HG03108 (cell line): ENCODE results near the gene LRRN3.
A peak's percentile ranks its signal among the peaks of the same experiment; 100 is the strongest.

Experiments
- ATAC-seq: cut with Tn5 transposase; IDR thresholded peaks from one replicate; pipeline ENCODE4 v1.9.1; 2021; ENCODE audit warnings: moderate library complexity; ENCODE audit not compliant: unreplicated experiment

The LRRN3 gene

DNA sequence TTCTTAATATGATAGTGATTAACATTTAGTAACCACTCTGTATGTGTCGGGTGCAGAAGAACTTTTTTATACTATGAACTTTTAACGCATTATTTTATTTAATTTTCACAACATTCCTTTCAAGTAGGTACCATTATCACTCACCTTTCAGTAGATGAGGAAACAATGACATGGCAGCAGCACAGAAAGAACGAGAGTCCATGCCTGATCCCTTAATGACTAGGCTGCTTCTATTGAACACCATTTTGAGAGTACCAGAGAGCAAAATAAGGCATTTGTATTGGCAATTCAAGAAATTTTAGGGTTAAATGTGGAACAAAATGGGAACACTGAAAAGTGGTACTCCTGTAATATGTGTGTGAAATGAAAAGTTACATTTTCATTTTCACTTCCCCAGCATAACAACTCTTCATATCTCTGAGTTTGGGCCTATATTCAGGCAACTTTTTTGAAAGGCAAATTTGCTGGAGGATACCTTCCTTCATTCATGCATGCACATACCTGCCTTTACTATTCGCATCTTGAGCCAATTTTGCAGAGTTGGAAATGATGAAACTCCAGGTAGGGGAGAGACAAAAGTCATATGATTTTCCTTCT is 12.8 kb downstream of the LRRN3 start:
- peak; percentile 53 for ATAC-seq

DNA sequence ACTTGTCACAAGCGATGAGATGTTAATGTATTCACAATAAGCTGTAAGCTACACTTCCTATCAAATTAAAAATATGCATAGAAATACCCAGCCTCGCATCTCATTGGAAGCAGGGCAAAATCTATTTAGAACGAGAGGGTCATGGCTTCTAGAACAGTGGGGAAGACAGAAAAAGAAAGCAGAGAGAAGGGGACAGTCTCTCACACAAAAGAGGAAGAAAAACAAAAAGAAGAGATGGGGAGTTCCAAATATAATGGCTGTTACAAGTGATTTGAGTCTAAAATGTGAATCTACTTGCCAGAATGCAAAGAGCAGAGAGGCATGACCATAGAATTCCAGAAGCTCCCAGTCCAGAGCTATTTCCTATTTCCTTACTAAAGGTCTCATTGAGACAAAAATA is 13.8 kb downstream of the LRRN3 start:
- ATAC-seq: no peak

DNA sequence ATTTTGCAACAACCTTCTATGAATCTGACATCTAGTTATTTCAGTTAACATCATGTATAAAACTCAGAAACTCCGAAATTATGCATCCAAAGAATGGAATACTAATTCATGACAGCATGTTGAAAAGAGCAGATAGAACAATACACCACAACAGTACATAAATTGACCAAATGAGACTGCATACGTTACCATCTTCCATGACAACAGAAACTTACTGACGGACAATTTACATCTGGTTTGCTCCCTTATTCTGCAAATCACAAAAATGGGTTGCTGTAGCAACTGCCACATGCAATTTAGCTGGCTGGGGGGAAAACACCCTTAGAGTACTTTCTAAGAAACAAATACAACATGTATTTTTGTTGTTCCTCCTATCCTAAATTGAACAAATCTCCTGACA is 14.3 kb downstream of the LRRN3 start:
- no peak for ATAC-seq

DNA sequence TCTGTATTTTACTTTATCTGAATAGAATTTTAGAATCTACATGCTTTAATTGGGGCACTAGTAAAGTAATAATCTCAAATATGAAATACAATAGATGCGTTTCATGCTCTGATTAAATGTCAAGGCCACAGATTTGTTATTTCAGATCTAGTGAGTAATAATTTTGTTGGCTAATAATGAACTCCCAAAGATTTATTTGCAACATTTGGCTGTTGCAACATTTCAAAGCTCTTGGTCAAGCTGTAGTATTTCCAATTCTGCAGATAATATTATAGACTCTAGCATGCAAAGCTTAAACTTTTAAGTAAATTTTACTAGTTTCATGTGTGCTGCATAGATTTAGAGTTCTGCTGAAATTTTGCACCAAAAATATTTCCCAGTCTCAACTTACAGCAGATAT is 16.7 kb downstream of the LRRN3 start:
- no peak for ATAC-seq

DNA sequence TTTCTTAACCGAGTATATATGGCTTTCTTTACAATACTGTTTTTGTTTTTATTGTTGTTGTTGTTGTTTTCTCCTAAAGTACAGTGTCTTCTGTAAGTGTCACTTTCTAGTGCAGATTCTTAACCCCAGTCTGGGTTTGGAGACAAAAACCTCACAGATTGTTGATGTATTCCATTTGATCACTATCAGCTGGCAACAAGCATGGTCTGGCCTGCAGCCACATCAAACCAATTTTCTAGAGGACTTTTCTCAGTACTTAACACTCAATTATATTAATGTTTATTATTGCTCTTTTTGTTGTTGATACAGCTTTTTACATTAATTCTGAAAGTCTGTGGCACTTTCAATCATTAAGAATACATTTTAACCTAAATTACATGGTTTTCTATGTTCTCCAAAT is 17.1 kb downstream of the LRRN3 start:
- ATAC-seq: no peak

DNA sequence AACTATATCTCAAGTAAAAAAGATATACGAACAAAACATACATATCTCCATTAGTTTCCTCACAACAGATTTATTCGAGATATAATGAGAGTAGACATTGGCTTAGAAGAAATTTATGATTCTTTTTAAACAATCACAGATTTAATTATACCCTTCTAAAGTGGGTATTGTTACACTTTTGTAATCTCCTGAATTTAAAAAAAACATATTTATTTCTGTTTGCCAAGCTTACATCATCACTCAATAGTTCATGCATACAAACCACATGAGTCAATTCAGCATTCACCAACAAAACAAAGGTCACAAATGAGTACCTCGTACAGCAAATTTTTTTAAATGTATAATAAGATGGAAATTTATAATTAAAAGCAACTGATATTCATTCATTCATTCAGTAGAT is 17.6 kb downstream of the LRRN3 start:
- no peak for ATAC-seq

DNA sequence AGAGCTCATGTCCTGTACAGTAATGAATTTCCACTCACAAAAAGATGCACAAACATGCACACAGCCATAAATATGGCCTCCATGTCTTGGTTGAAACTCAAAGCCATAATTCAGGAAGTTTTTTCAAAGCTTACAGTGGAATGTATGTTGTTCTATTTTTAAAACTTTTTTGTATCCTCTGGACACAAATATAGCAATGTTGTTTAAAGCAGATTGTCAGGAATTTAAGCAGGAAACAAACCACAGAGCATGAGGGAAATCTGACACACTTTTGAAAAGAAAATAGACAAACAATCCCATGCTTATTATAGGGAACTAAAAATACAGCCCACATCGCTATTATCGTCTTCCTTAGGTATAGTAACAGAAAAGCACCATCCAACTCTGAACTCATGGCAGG is 21.5 kb downstream of the LRRN3 start:
- ATAC-seq: no peak

DNA sequence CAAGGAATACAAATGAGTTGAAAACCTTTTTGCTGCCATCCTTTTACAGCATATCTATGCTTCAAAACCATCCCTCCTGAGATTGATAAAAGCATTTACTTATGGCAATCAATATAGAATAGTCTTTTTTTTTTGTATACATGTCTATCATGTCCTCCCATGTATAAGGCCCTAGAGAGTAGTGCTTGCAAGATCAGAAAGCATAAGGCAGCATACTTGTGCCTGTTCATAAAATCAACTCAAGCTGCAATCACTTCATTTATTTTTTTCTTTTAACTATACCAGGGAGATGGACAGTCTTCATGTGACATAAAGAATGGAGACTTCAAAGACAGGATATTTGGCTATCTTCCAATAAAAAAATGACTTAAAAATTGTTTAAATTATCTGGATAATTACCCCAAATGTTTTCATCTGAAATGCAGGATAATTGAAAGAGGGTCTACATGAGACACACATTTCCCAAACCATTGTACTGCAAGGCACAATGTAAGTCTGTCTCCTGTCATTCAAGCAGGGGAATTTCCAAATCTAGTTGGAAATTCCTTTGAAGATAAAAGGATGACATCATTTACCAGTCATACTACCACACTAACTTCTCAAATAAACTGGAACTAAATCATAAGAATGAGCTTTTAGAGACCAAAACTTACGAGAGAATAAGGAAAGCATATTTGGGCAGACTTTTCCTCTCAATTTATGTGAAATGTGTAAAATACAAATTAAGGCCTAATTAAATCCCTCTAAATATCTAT is 22.5 kb downstream of the LRRN3 start:
- ATAC-seq: no peak

DNA sequence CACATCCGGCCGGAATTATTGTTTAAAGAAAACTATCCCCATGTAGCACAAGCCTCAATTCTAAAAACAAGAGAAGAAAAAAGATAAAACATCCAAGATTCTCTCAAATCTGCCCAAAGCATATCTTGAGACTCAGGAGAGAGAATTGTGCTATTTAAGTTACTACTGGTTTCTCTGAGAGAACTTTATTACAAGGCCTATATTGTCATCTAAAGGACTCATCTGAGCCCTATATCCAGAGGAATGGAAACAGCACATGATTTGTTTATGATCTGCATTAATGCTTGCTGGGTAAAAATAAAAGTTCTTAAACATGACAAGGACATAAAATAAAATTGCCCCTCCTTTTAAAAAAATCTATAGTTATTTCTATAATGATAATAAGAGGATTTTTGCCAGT is 25.0 kb downstream of the LRRN3 start:
- ATAC-seq: no peak

DNA sequence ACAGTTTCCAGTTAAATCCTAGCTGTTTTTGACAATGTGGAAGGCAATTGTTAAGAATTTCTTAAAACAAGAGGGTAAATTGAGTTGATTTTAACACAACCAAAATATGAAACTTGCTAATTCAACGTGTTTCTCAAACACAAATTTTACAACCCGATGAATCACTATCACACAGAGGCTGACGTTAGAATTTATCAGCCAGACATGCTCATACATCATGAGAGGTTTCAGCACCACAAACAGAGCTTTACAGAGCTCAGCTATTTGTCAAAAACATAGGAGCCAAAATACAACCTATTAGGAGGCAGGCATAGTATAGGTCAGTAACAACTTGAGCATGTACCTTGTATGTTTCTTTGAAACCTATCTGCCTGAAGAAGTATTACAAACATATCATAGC is 36.1 kb downstream of the LRRN3 start:
- ATAC-seq: no peak

DNA sequence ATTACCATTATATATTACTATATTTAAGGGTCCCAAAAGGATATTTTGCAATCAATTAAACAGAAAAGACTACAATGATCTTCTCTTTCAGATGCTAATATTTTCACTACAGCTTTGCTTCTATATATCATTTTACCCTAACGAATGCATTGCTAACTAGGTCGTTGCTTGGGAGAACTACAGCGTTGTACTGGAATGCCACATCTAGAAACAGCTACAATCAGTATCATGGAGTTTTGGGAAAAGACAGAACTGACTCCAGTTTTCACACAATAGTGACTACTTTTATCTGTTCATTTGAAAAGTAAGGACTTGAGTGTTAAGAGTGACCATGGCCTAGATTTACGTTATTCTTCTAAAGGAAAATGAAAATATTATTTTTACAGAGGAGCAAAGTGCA is 38.5 kb downstream of the LRRN3 start:
- ATAC-seq: no peak

DNA sequence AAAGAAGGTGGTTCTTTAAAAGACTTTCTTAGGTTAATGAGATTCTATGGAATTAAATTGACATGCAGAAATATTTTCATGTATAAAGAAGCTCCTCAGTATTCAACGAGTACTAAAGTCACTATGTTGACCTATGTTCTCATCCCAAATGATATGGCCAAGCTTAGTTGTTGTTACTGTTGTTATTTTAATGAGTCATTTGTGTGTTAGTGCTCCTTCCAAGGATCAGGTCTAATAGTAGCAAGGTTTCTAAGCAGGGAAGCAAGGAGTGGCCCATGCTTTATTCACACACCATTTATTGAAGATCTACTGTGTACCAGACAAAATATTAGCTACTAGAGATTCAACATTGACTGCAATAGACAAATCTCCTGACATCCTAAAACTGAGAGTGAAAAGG is 41.9 kb downstream of the LRRN3 start:
- no peak for ATAC-seq

DNA sequence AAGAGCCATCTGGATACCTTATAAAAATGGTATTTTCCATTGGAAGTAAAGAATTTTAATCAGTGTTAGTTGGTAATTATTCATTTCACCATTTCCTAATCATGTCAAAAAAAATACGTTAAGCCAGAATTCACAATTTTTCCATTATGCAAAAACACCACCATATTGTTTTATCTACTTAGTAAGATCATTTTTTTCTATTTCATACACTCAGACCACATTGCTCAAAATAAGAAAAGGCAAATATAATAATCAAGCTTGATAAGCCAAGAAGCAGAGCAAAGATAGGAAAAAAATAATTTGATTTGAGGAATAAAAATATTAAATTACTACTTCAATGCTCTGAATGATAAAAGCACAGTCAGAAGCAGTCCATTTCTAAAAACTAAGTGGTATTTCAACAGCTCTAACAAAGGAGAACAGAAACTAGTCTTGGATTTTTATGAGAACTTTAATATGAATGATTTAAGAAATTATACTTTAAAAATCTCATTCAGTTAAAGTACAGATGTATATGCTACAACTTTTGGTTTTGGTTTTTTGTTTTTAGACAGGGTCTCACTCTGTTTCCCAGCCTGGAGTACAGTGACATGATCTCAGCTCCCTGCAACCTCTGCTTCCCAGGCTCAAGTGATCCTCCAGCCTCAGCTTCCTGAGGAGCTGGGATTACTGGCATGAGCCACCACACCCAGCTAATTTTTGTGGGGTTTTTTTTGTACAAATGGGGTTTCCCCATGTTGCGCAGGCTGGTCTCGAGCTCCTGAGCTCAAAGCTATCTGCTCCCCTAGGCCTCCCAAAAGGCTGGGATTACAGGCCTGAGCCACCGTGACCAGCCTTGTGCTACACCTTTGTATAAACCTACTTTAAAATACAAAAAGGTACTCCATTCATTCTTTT is 46.6 kb downstream of the LRRN3 start:
- peak; percentile 53 for ATAC-seq

DNA sequence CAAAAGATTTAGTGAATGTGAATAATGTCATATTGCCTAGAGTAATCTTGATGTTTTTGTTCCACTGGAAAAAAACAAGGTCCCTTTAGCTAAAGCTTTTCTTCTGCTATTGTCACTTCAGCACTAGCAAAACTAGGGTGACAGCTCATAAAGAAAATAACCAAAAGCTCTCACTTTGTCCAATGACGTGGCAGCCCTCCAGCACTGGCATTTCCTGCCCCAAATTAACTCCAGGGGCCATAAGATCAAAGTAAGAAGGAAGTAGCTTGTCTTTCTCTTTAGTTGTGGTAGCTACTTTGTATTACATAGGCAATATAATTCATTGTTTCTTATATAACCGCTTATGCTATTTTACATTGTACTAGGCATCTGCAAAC is 47.3 kb downstream of the LRRN3 start:
- ATAC-seq: peak; percentile 98

DNA sequence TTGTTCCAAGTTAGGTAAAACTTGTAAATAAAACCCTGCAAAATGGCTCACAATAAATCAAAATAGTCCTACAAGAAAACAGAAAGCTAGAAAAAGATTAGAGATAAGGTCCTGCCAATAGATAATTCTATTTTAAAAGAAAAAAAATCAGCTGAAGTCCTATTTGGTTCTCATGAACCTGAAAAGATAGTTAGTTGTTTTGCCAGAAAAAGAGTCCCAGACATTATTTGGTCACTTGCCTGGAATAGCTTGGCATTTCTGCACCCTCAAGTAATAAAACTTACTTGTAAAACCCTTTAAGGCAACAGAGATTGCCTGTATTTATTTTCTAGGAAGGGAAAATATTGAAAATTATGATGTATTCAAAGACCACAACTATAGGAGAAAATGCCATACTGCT is 47.7 kb downstream of the LRRN3 start:
- no peak for ATAC-seq

DNA sequence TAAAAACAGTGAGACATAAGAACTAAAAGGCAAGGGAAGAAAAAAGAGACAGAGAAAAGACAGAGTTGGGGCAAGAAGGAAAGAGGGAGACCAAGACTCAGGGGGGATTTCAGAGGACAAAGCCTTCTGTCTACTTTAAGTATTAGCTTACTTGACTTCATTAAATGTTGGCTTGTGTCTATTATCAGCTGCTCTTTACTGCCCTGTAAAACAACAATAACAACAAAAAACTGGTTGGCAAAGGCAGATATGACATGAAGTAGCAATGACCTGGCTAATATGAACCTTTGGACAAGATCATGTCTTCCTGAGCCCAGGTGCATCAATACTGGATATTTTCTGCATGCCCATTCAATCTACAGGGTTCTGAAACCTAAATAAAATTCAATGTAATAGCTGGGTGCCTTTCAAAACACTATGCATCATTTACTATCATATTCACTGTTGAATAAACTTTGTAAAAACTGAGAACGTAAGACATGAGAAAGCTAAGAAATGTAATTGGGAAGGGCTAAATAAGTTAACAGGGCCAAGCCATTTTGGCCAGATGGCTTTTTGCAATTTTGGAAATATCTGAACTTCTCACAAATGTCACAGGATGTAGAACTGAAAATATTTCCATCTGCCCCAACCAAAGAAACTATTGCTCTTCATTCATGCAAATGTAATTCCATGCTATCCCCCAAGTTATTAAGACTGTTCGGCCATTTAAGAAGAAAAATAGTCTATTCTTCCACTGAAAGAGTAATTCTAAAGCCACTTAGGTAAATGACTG is 49.4 kb downstream of the LRRN3 start:
- ATAC-seq: no peak

DNA sequence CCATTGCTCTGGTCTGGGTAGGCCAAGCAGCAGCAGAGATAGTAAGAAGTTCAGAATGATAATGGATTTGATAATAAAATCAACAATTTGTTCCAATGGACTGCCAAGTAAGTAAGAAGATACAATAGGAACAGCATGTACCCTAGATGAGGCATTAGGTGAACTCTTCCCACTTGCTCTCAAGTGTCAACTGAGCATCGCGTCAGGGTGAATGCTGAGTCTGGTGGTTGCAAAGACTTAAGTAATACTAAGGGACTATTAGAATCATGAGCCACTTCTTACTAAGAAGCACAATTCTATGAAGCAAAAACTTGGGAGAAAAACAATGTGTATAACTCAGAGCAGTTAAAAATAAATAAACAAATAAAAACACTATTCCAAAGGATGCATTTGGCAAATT is 54.5 kb downstream of the LRRN3 start:
- no peak for ATAC-seq

DNA sequence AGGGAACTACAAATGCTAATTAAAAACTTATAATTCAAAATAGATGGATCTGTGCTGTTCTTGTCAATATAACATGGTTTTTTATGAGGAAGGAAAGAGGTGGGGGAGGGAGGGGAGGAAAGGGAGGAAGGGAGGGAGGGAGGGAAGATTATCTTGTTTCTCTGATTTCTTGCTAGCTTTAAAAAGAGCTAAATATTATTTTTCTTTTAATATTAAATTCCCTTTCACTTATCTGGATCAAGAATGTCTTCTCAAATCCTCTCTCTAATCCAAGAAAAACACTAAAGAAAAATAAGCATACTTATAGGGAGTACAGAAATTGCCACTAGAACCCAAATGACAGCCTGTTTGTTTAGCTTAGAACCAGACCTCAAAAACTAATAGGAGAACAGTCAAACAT is 55.2 kb downstream of the LRRN3 start:
- ATAC-seq: no peak

DNA sequence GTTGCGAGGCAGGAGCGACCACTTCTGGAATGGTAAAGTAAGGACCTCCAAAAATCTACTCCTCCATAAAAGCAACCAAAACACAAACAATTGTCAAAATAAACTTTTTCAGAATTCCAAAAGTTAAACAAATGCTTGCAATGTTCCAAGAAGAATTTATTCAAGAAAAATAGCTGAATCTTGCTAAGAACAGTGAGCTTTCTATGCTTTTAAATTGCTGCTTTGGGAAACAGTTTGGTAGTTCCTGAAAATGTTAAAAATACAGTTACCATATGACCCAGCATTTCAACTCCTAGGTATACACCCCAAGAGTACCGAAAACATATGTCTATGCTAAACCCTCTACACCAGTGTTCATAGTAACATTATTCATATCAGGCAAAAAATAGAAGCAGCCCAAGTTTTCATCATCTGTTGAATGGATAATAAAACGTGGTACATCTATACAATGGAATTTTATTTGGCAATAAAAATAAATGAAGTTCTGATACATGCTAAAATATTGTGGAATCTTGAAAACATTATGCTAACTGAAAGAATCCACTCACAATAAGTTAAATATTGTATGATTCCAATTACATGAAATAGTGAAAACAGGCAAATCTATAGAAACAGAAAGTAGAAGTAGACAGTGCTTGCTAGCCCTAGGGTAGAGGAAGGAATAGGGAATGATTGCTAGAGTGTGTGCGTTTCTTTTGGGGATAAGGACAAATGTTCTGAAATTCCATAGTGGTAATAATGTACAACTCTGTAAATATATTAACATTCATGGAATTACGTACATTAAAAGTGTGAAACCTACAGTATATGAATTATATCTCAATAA is 57.0 kb downstream of the LRRN3 start:
- ATAC-seq: no peak

DNA sequence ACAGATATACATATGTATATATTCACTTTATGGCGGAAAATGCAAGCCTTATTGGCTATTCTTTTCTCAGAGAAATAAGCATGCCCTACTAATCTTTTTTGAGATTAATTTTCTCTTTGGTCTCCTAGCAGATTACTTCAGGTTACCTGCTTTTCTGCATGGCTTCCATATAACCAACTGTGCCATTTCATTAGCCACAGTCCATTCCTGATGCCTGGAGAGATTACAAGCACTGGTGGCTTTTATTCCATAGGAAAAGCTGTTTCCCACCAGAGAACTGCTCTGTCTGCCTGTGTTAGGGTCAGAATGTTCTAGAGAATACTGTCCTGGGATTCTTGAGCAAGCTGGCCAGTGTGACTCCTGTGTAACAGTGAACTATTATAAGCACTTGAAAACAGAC is 59.8 kb downstream of the LRRN3 start:
- no peak for ATAC-seq
